Measurements from ENCODE around the gene ZNF230.

Gene ZNF230

GRCh38 chr19:44002566-44003460 lies at the start of gene ZNF230 (continued):
- no peak for TF ChIP-seq ZNF292 (tag by site-specific recombination; IDR thresholded peaks at IDR 0.05; ENCODE audit: borderline replicate concordance, low read depth)

- Histone ChIP-seq H3K27ac (ENCODE audit: extremely low read depth, low read depth, low read length) (no peak overlapping the region), H3K4me3 (ENCODE audit: low read depth, low read length) (no peak overlapping the region), H3K4me1 (ENCODE audit: control insufficient read depth, insufficient read depth, low read length) (no peaks in the 10 kb centered on the region), H3K36me3 (ENCODE audit: control insufficient read depth in 2 of 2, insufficient read depth in 1 of 2, low read length in 2 of 2) (peaks cover 29 to 68% of the 10 kb centered on the region in 2 experiments), H3K9me3 (ENCODE audit: control insufficient read depth, insufficient read depth, low read depth, low read length) (peaks cover 53% of the 10 kb centered on the region)
- ChIA-PET CTCF (interaction anchor here (0.6 to 1.1 kb wide), 3 partner anchors 11 to 46 kb away, joined by 3 to 5 read pairs (median 3); partner anchors contain the start of gene ZNF45), POLR2A (no interaction called here)
- TF ChIP-seq ZNF366 (tag by site-specific recombination; conservative IDR thresholded peaks at IDR 0.05) (no peak), ZNF544 (tag by site-specific recombination; IDR thresholded peaks at IDR 0.05) (no peak), ZNF175 (tag by site-specific recombination; IDR thresholded peaks at IDR 0.05) (no peak), ZNF776 (tag by site-specific recombination; IDR thresholded peaks at IDR 0.05; ENCODE audit: borderline replicate concordance) (no peak), OVOL3 (tag by site-specific recombination; IDR thresholded peaks at IDR 0.05) (no peak), ZNF76 (tag by site-specific recombination; IDR thresholded peaks at IDR 0.05; ENCODE audit: borderline replicate concordance, low read depth) (no peak), KLF8 (tag by site-specific recombination; IDR thresholded peaks at IDR 0.05) (no peak), ZNF248 (tag by site-specific recombination; IDR thresholded peaks at IDR 0.05) (no peak), ZNF529 (tag by site-specific recombination; IDR thresholded peaks at IDR 0.05; ENCODE audit: insufficient replicate concordance) (no peak), ZBTB6 (tag by site-specific recombination; IDR thresholded peaks at IDR 0.05) (no peak), ZNF670 (tag by site-specific recombination; IDR thresholded peaks at IDR 0.05; ENCODE audit: low read depth) (no peak), PRDM10 (tag by site-specific recombination; IDR thresholded peaks at IDR 0.05) (no peak), ZNF112 (tag by site-specific recombination; IDR thresholded peaks at IDR 0.05) (no peak), ZNF18 (tag by site-specific recombination; IDR thresholded peaks at IDR 0.05) (no peak), ZNF792 (tag by site-specific recombination; IDR thresholded peaks at IDR 0.05) (no peak), ZNF449 (tag by site-specific recombination; IDR thresholded peaks at IDR 0.05) (no peak)
Measured at GRCh38 chr19:43956827-43957226, 45.9 kb upstream of the ZNF230 start.
